ENCODE data around the gene PDE3A.
A peak's percentile ranks its signal among the peaks of the same experiment; 100 is the strongest.

The PDE3A gene

GRCh38 chr12:20463913-20464524, 95.7 kb downstream of the PDE3A start:
- no peak for DNase-seq

DNA sequence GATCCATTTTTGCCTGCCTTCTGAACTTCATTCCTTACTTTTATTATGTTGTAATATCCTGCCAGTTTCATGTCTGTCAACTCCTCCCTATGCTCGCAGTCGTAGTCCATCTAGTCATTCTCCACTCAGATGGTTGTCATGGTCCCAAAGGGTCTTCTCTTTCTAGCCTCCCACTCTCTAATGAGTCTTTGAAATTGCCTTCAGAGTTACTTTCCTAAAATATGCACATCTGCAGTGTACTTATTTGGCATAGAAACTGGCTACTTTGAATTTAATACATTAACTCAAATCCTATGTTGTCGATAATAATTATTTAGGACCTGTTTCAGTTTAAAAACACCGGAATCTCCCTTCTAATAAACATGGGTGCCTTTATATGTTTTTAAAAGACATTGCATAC, 101.0 kb downstream of the PDE3A start:
- DNase-seq: no peak

DNA sequence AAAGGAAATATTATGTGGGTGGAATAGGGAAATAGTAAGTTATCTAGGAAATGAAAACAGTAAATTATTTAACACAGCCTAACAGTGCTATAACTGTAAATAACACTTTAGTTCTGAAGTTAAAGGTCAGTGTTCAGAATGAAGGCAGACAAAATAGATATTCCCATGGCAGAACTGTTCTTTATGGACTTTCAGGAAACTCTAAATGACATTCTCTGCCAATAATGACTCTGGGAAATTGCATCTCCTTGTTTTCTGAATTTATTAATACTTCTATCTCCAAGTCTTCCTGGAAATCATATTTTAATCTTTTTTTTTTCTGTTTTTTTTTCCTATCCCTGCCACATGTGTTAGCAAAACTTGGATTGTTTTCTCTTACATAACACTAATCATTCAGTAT, 101.4 kb downstream of the PDE3A start:
- no peak for DNase-seq

DNA sequence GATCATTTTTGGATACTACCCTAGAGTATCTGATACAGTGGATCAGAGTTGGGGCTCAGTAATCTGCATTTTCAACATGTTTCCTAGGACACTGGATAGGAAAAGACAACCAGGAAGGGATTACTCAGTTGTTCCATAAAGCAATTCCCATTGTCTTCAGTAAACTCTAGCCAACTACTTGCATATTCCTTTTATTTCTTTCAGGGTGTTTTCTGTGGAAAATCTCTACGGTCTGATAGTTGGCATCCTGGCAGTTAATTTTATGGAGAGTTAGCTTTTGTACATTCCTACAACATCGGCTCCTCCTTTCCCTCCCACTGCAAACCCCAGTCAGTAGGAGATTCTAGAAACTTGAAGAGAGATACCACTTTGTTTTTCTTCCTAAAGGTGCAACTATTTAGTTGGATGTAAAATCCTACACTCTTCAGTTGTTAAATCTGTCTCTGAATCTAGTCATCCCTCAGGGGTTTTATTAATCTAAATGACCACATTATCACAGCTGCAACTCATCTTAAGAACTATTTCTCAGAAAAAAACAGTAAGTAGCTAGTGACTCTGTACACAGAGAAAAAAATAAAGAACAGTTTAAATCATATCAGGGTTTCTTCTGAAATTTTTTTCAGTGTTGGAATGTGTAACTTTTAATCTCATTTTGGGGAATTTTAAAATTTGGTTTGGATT, 103.9 kb downstream of the PDE3A start:
- DNase-seq: no peak

- no peak for DNase-seq
Observed at GRCh38 chr12:20473133-20473532, 104.8 kb downstream of the PDE3A start.

DNA sequence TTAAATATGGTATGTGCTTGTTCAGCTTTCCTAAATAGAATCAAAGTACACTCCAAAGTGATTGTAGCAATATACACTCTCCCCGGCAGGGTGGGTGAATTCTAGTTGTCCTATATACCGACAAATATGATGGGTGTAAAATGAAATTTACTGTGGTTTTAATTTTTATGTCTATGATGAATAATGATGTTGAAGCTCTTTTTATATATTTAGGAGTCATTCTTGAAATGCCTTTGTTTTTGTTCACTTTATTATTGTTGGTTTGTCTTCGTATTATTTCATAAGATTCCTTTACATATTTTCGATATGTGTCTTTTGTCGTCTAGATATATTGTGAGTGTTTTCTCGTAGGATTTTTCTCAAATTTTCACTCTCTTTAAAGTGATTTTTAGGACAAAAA, 105.7 kb downstream of the PDE3A start:
- no peak for DNase-seq

- DNase-seq: no peak
Observed at GRCh38 chr12:20474443-20474842, 106.1 kb downstream of the PDE3A start.

DNA sequence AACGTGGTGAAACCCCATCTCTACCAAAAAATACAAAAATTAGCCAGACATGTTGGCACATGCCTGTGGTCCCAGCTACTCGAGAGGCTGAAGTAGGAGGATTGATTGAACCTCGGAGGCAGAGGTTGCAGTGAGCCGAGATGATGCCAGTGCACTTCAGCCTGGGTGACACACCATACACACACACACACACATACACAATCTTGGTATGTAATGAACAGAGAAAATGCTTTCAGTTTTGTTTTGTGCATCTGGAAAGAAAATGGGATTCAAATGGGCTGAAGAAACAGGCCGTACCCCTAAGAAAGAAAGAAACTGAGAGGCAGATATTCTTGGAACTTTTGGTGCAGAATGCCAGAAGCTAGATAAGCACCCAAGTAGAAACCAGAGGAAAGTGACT, 107.2 kb downstream of the PDE3A start:
- DNase-seq: no peak

DNA sequence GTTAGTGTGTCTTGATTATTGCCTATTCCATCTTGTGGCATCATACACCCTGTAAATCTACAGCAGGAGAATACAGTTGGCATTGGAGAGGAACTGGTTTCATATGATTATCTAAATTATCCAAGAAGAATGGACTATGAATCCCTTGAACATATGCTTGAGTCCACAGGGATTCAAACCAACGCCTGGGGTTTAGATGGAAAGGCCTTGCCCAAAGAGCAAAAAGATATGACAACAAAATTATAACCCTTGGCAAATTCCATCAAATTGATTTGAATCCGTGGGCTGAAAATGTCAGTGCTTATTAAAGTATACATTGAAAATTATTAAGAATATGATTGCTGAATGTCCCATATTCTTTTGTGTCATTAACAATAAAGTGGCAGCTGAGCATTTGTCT, 108.2 kb downstream of the PDE3A start:
- DNase-seq: no peak

DNA sequence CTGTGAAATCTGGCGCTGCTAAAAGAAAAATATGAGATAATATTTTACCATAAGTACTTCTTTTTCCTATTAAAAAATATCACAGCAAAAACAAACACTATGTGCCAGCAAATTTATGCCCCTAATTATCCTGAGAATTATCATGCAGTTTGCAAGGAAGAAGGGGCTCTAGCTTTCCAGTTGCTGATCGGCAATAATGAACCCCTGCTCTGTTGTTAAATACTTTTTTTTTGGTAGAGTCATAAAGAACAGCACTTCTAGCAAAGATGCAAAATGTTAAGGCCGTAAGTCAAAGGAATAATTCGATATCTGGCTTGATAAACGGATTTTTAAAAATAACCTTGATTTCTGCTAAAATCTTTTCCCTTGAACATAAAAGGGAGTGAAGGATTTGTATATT, 108.9 kb downstream of the PDE3A start:
- no peak for DNase-seq

- no peak for DNase-seq
Observed at GRCh38 chr12:20477672-20478071, 109.3 kb downstream of the PDE3A start.

GRCh38 chr12:20482491-20483054, 114.2 kb downstream of the PDE3A start:
- DNase-seq: no peak

- DNase-seq: no peak
Observed at GRCh38 chr12:20483776-20484175, 115.4 kb downstream of the PDE3A start.

DNA sequence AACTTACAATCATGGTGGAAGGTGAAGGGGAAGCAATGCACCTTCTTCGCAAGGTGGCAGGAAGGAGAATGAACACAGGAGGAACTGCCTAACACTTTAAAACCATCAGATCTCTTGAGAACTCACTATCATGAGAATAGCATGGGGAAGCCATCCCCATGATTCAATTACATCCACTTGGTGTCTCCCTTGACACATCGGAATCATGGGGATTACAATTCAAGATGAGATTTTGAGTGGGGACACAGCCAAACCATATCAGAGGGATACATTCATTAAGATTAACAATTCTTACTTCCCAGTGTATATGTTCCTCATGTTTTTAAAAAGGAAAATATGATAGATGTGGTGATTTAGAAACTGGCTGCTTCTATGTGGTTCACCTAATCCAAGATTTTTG, 117.9 kb downstream of the PDE3A start:
- DNase-seq: no peak

- DNase-seq: no peak
Observed at GRCh38 chr12:20487519-20487918, 119.2 kb downstream of the PDE3A start.

DNA sequence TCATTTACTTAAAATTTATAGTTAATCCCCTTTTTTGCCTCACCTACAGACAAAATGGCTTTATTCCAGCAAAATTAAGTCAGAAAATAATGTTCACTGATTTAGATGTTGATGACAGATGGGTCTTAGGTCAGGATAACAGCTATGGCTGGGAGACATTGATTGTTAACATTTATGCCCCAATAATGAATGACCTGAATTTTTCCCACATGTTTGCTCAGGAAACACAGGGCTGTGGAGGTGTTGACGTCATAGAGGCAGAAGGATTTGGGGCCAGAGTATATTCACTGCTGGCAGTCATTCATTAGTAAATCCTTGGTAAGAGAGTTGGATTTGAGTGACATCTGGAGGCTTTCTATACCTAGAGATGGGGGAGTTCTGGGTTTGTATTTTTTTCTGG, 121.3 kb downstream of the PDE3A start:
- no peak for DNase-seq

DNA sequence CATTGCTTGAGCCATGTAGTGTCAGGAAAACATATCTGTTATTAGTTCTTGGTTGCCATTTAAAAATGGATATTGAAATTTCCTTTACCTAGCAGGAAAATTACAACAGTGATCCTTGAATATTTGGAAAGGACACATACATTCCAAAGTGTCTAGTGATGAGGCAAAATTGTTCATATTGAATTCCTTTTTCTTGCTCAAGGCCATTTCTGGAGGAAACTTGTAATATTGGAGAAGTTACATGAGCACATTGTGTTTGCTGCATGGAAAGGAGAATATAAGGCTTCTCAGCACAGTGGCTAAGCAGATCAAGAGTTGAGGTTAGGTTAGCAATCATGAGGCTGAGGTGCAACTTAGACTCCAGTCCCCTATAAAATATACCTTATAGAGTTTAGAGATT, 121.9 kb downstream of the PDE3A start:
- DNase-seq: no peak

- no peak for DNase-seq
Observed at GRCh38 chr12:20491290-20491689, 123.0 kb downstream of the PDE3A start.

DNA sequence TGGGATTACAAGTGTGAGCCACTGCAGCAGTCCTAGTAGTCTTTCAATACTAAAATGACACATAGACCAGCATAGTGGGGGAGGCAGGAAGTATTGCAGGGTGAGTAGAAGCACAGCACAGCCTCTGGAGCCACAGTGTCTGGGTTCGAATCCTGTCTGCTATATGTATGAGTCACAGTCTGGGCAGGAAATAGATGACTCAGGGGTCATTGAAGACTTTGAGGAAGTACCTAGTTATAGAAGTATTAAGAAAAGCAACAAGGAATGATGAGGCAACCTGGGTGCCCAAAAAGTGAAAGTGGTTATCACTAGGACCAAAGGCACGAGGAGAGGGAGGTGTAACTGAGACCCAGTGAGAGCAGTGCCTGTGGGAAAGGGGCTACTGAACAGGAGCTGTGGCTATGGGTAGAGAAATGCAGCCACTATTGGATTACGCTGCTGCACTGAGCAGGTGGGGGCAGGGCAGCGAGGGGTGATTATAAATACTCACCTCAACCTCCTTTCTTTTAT, 124.0 kb downstream of the PDE3A start:
- DNase-seq: peak in 1 of 5 donors; percentile 18

DNA sequence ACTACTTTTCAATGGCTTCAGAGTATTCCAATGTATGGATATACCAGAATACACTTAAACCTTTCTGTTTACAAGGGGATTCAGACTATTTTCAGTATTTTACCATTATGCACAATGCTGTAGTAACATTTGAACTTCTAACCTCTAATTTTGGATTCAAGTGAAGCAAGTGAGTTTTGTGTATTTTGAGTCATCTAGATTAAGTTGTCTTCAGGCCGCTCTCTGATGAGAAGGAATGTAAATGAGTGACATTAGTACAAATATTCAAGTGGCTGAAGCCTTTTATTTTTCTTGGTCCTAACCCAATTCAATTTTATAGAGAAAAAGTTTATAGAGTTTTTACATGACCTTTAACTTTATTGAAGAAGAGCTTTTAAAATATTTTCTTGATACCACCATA, 125.6 kb downstream of the PDE3A start:
- no peak for DNase-seq

GRCh38 chr12:20494851-20495250, 126.5 kb downstream of the PDE3A start:
- no peak for DNase-seq

DNA sequence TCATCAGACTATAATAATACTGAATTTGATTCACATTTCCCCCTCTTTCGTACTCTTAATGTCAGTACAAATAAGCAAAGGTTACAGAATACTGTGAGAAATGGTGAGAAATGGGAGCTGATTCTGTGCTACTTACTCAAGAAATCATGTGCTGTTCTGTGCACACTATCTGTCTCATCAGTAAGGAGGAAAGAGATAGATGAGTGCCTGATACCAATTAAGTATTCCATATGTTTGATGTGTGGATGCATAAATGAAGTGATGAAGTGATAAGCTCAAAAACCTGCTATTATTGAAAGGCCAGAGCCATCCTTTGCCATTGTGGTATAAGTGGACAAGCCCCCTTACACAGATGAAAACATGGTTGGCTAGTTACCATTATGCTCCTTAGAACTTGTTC, 127.7 kb downstream of the PDE3A start:
- DNase-seq: no peak

- no peak for DNase-seq
Observed at GRCh38 chr12:20497707-20498106, 129.4 kb downstream of the PDE3A start.

DNA sequence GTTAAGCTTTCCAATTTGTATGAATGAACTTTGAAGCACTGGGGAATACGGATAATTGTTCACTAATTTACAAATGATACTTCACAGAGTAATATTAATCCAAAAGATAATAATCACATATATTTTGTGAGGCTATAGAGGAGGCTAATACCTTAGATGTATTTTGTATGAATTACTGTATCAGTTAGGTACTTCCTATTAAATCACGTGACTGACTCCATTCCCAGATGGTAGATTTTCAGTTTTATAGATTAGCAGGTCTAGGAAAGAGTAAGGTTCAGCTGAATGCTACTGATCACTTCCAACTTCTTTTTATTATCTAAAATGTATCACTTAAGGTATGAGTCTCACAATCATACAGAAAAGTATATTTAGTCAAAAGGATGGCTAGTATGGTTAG, 133.6 kb downstream of the PDE3A start:
- no peak for DNase-seq
